B cell (primary cell): ENCODE measurements around the gene CTCF. TPM values are rescaled to one million over a fixed set of nuclear protein-coding genes. Genes with fewer than 3 reads are reported as not detected.

Experiments
- ATAC-seq: fragments of 200-7000 bp; cut with Tn5 transposase; one replicate; pipeline ENCODE4 v1.10.0; 2021; ENCODE audit warnings: low read depth, mild to moderate bottlenecking, moderate number of reproducible peaks, moderate library complexity
- CTCF ChIA-PET: fragments of 350-600 bp; sonication (Branson Sonifier 250); formaldehyde crosslinking; loops from one replicate; lab custom pipeline; 2021; ENCODE audit warnings: antibody characterized with exemption, inconsistent platforms; lab: Charles Lee
- POLR2A ChIA-PET: fragments of 350-600 bp; sonication (Branson Sonifier 250); formaldehyde crosslinking; loops from one replicate; lab custom pipeline; 2021; ENCODE audit warnings: antibody characterized with exemption; lab: Charles Lee
- DNase-seq: peaks from one replicate; pipeline ENCODE4 v3.0.0; 2013
- H2AFZ ChIP-seq: 2 replicates; pipeline ENCODE4 v1.6.1; 2012; ENCODE audit warnings: mild to moderate bottlenecking, low read depth, low read length; ENCODE audit not compliant: insufficient read depth, poor library complexity, severe bottlenecking
- H3K27ac ChIP-seq, 2 donors: 1 replicate in 1 of 2; 2 replicates in 1 of 2; pipeline ENCODE4 v1.5.1; 2012 to 2013; ENCODE audit warnings: low read length in 2 of 2, mild to moderate bottlenecking in 2 of 2, moderate library complexity in 1 of 2
- H3K27me3 ChIP-seq, 4 experiments: fragments of 200-600 bp in 1 of 4; sonication (generic) in 1 of 4; replicated peaks in 1 of 4; 1 replicate in 2 of 4; 2 replicates in 2 of 4; pipeline versions ENCODE4 v1.6.1 to v1.7.0; 2013 to 2016; ENCODE audit warnings: low read length in 3 of 4, mild to moderate bottlenecking in 2 of 4, mixed read lengths in 1 of 4, moderate library complexity in 1 of 4; ENCODE audit not compliant: insufficient read depth in 4 of 4, control insufficient read depth in 3 of 4; ENCODE audit errors: control extremely low read depth in 1 of 4
- H3K36me3 ChIP-seq, 2 experiments: replicated peaks in 1 of 2; 1 replicate in 1 of 2; 2 replicates in 1 of 2; pipeline versions ENCODE4 v1.6.1 to v1.7.1; 2013; ENCODE audit warnings: low read length in 1 of 2; ENCODE audit not compliant: insufficient read depth in 2 of 2, control insufficient read depth in 1 of 2; ENCODE audit errors: control extremely low read depth in 1 of 2, extremely low read depth in 1 of 2
- H3K4me1 ChIP-seq, 2 donors: fragments of 200-600 bp in 1 of 2; sonication (generic) in 1 of 2; 1 replicate in 1 of 2; 2 replicates in 1 of 2; pipeline versions ENCODE4 v1.5.1 to v1.6.1; 2013 to 2017; ENCODE audit warnings: low read length in 2 of 2; ENCODE audit not compliant: control insufficient read depth in 2 of 2, insufficient read depth in 2 of 2
- H3K4me2 ChIP-seq: replicated peaks from 2 replicates; pipeline ENCODE3; 2012; ENCODE audit warnings: mild to moderate bottlenecking, low read depth, low read length; ENCODE audit not compliant: poor library complexity, severe bottlenecking
- H3K4me3 ChIP-seq, 5 experiments: fragments of 200-600 bp in 1 of 5; sonication (generic) in 1 of 5; 1 replicate in 3 of 5; 2 replicates in 2 of 5; pipeline versions ENCODE4 v1.5.1 to v1.7.0; 2011 to 2016; ENCODE audit warnings: low read length in 4 of 5, mild to moderate bottlenecking in 4 of 5, low read depth in 2 of 5, control low read depth in 1 of 5, moderate library complexity in 1 of 5; ENCODE audit not compliant: insufficient read depth in 1 of 5; ENCODE audit errors: control extremely low read depth in 1 of 5, extremely low read depth in 1 of 5
- H3K79me2 ChIP-seq: fragments of 200-600 bp; sonication (generic); one replicate; pipeline ENCODE4 v1.6.0; 2016; ENCODE audit warnings: low read length; ENCODE audit not compliant: control insufficient read depth, insufficient read depth
- H3K9ac ChIP-seq: fragments of 200-600 bp; sonication (generic); 2 replicates; pipeline ENCODE4 v1.6.1; 2017; ENCODE audit warnings: mild to moderate bottlenecking, low read length, moderate library complexity
- H3K9me3 ChIP-seq, 3 donors: one replicate each; pipeline versions ENCODE4 v1.6.1 to v1.7.1; 2013; ENCODE audit warnings: low read length in 2 of 3; ENCODE audit not compliant: control insufficient read depth in 2 of 3, insufficient read depth in 1 of 3; ENCODE audit errors: control extremely low read depth in 1 of 3
- H4K20me1 ChIP-seq: 2 replicates; pipeline ENCODE4 v1.6.0; 2012; ENCODE audit warnings: mild to moderate bottlenecking, low read length; ENCODE audit not compliant: insufficient read depth, control insufficient read depth, poor library complexity, severe bottlenecking
- H3K27ac Mint-ChIP-seq: one replicate; pipeline ENCODE4 v1.8.0; 2021; ENCODE audit warnings: mixed read lengths
- H3K27me3 Mint-ChIP-seq: one replicate; pipeline ENCODE4 v1.8.0; 2021; ENCODE audit warnings: mixed read lengths
- H3K4me1 Mint-ChIP-seq: one replicate; pipeline ENCODE4 v1.8.0; 2021; ENCODE audit warnings: mixed read lengths
- H3K4me3 Mint-ChIP-seq: one replicate; pipeline ENCODE4 v1.8.0; 2021; ENCODE audit warnings: mixed read lengths
- H3K9me3 Mint-ChIP-seq: one replicate; pipeline ENCODE4 v1.8.0; 2022; ENCODE audit warnings: mixed read lengths; ENCODE audit not compliant: insufficient read depth
- CTCF ChIP-seq: fragments of 200-600 bp; IDR thresholded peaks from one replicate; pipeline ENCODE4 v1.8.0; 2022; ENCODE audit warnings: antibody characterized with exemption, mild to moderate bottlenecking
- EZH2 ChIP-seq: IDR thresholded peaks from 2 replicates; pipeline ENCODE4 v1.6.1; 2012; ENCODE audit warnings: borderline replicate concordance, low read depth, mild to moderate bottlenecking, moderate library complexity, low read length; ENCODE audit not compliant: insufficient read depth, poor library complexity, severe bottlenecking
- WGBS: methylation state at CpG from one replicate; pipeline ENCODE4 v1.1.5; 2013; ENCODE audit warnings: missing lambda C conversion rate; ENCODE audit not compliant: insufficient coverage; 5-methylcytosine and 5-hydroxymethylcytosine counted together
- intact Hi-C: fragments of 100-400 bp; cut with micrococcal nuclease; formaldehyde crosslinking; loops from one replicate; pipeline ENCODE4 v1.10.0; 2022
- polyA plus RNA-seq: library from polyadenylated mRNA; depleted of rRNA; stranded (reverse); fragments of >200 nt; gene quantifications from 2 replicates; pipeline ENCODE4 v1.2.3, GENCODE V29; 2012
- total RNA-seq, 2 donors: library from RNA; stranded (reverse); fragments of 120-200 nt in 1 of 2; gene quantifications; 1 replicate in 1 of 2; 2 replicates in 1 of 2; pipeline versions ENCODE4 v1.2.3 to v1.2.4, GENCODE V29; 2013 to 2022

The CTCF gene
- total and polyA plus RNA-seq, 2 donors (not counting 1 experiment from before 2014, with no cell fraction given) = 42.7 to 78.4 TPM

- H3K27me3 ChIP-seq = no peaks in the 10 kb centered on the region
- ATAC-seq = peak; percentile 12
- peak overlapping the region; percentile 98 for H3K27ac Mint-ChIP-seq
- no peak overlapping the region for H2AFZ ChIP-seq
- DNase-seq = peak; percentile 87
- intact Hi-C loops = loop anchor here (1.0 to 10.0 kb wide), 7 partner anchors 15 to 538 kb away; partner anchors contain the start of genes CTCF and NFATC3
- H3K79me2 ChIP-seq = peaks cover 19% of the 10 kb centered on the region
- H3K4me3 Mint-ChIP-seq = peak overlapping the region; percentile 85
- H3K9ac ChIP-seq = peak overlapping the region; percentile 34
- H3K9me3 Mint-ChIP-seq = no peaks in the 10 kb centered on the region
- 1% methylated on average over 7 of the region's 7 CpGs for WGBS
- H3K4me1 Mint-ChIP-seq = peaks cover 85% of the 10 kb centered on the region
- CTCF ChIA-PET = interaction anchor here (0.7 to 13.5 kb wide), 40 partner anchors 9 to 451 kb away, joined by 3 to 407 read pairs (median 5); partner anchors contain the start of genes ACD, ATP6V0D1, C16orf86 and CARMIL2
- H4K20me1 ChIP-seq = peaks cover 39% of the 10 kb centered on the region
- H3K4me3 ChIP-seq = peak overlapping the region in 4 of 5 experiments; percentile 26 to 41 (median 39)
- peak overlapping the region; percentile 91 to 95 for H3K27ac ChIP-seq
- TF ChIP-seq CTCF (peak; percentile 100), EZH2 (no peak)
- H3K4me2 ChIP-seq = peak overlapping the region; percentile 79
- peaks cover 3 to 58% of the 10 kb centered on the region in 2 experiments for H3K36me3 ChIP-seq
- no peaks in the 10 kb centered on the region for H3K27me3 Mint-ChIP-seq
- H3K9me3 ChIP-seq = peaks cover 0 to 3% (median 0%) of the 10 kb centered on the region in 3 donors
- POLR2A ChIA-PET = interaction anchor here (0.8 to 7.3 kb wide), 14 partner anchors 9 to 267 kb away, joined by 3 to 166 read pairs (median 9); partner anchors contain the start of genes ACD, ATP6V0D1, CARMIL2 and CTCF
- peaks cover 83 to 94% of the 10 kb centered on the region in 2 donors for H3K4me1 ChIP-seq
Observed at GRCh38 chr16:67546761-67547422, 15.4 kb upstream of the CTCF start.
